Activated naive CD4-positive, alpha-beta T cell treated with anti-CD3 and anti-CD28 coated beads for 36 hours (primary cell): ENCODE data around the gene SOX18. TPM values are rescaled to one million over a fixed set of nuclear protein-coding genes. Genes with fewer than 3 reads are reported as not detected.
"Not testable (repeated sequence)": the region's sequence is repeated elsewhere in the genome, so short reads cannot be mapped to it uniquely, and the experiment has no call there.

ENCODE experiments used
- CTCF ChIA-PET: fragments of 350-600 bp; sonication (Branson Sonifier 250); formaldehyde crosslinking; loops from one replicate; lab custom pipeline; 2021; ENCODE audit warnings: antibody characterized with exemption; lab: Charles Lee
- DNase-seq: peaks from one replicate; pipeline ENCODE4 v3.0.0-alpha.2; 2020
- H3K27ac Mint-ChIP-seq: one replicate; pipeline ENCODE4 v1.8.0; 2021; ENCODE audit warnings: mild to moderate bottlenecking, mixed read lengths
- H3K27me3 Mint-ChIP-seq: one replicate; pipeline ENCODE4 v1.8.0; 2021; ENCODE audit warnings: low read depth, mixed read lengths
- H3K36me3 Mint-ChIP-seq: one replicate; pipeline ENCODE4 v1.8.0; 2021; ENCODE audit warnings: low read depth, mixed read lengths
- H3K4me1 Mint-ChIP-seq: one replicate; pipeline ENCODE4 v1.8.0; 2021; ENCODE audit warnings: low read depth, mixed read lengths
- H3K4me3 Mint-ChIP-seq: one replicate; pipeline ENCODE4 v1.8.0; 2021; ENCODE audit warnings: mild to moderate bottlenecking, moderate library complexity, mixed read lengths
- H3K9me3 Mint-ChIP-seq: one replicate; pipeline ENCODE4 v1.8.0; 2021; ENCODE audit warnings: mixed read lengths
- intact Hi-C: fragments of 100-400 bp; cut with micrococcal nuclease; formaldehyde crosslinking; loops from one replicate; pipeline ENCODE4 v1.15.1; 2023
- total RNA-seq, 2 experiments: library from RNA; stranded (reverse); gene quantifications; one replicate each; pipeline ENCODE4 v1.2.3, GENCODE V29; 2021

The SOX18 gene
- not detected for total RNA-seq

GRCh38 chr20:64049060-64049877, at the start of gene SOX18:
SOX18 (minus strand) TSS chr20:64049639; CDS start chr20:64049516, 123 bp downstream.
- Mint-ChIP-seq H3K9me3 (no peaks in the 10 kb centered on the region), H3K4me3 (peak within 1 kb of the TSS; percentile 27), H3K4me1 (peaks cover 4% of the 10 kb centered on the region), H3K36me3 (no peaks in the 10 kb centered on the region), H3K27me3 (peaks cover 37% of the 10 kb centered on the region), H3K27ac (no peak within 1 kb of the TSS)
- intact Hi-C loops, result no loop called here
- DNase-seq, result peak; percentile 49
- CTCF ChIA-PET, result no interaction called here

DNA sequence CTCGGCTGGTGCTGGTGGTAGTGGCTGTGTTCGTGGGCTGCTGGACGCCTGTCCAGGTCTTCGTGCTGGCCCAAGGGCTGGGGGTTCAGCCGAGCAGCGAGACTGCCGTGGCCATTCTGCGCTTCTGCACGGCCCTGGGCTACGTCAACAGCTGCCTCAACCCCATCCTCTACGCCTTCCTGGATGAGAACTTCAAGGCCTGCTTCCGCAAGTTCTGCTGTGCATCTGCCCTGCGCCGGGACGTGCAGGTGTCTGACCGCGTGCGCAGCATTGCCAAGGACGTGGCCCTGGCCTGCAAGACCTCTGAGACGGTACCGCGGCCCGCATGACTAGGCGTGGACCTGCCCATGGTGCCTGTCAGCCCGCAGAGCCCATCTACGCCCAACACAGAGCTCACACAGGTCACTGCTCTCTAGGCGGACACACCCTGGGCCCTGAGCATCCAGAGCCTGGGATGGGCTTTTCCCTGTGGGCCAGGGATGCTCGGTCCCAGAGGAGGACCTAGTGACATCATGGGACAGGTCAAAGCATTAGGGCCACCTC, 49.1 kb upstream of the SOX18 start:
- Mint-ChIP-seq H3K4me1 (peaks cover 12% of the 10 kb centered on the region), H3K27me3 (peaks cover 15% of the 10 kb centered on the region), H3K9me3 (peaks cover 2% of the 10 kb centered on the region), H3K36me3 (peaks cover 2% of the 10 kb centered on the region), H3K4me3 (no peak overlapping the region), H3K27ac (no peak overlapping the region)
- CTCF ChIA-PET, result interaction anchor here (1.3 kb wide), 1 partner anchor 15 kb away, joined by 4 read pairs; the partner anchor contains the start of gene LKAAEAR1
- no peak for DNase-seq
- intact Hi-C loops, result no loop called here

DNA sequence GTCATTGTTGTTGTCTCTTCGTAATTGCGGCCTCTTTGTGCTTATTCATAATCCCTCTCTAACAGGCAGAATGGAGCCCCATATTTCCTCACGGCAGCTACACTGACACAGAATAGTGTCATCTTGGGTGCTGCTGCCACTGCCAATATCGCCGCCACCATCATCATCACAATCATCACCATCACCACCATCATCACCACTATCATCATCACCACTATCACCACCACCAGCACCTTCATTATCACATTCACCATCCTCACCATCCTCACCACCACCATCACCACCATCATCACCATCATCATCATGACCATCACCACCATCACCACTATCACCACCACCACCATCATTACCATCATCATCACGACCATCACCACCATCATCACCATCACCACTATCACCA, 47.1 kb upstream of the SOX18 start:
- H3K4me1 Mint-ChIP-seq, result peaks cover 7% of the 10 kb centered on the region
- no peak overlapping the region for H3K27ac Mint-ChIP-seq
- H3K27me3 Mint-ChIP-seq, result peaks cover 6% of the 10 kb centered on the region
- intact Hi-C loops, result no loop called here
- peaks cover 2% of the 10 kb centered on the region for H3K9me3 Mint-ChIP-seq
- H3K4me3 Mint-ChIP-seq, result no peak overlapping the region
- peaks cover 2% of the 10 kb centered on the region for H3K36me3 Mint-ChIP-seq
- CTCF ChIA-PET, result interaction anchor here (1.2 kb wide), 1 partner anchor 17 kb away, joined by 3 read pairs; the partner anchor contains the start of gene RGS19
- no peak for DNase-seq

DNA sequence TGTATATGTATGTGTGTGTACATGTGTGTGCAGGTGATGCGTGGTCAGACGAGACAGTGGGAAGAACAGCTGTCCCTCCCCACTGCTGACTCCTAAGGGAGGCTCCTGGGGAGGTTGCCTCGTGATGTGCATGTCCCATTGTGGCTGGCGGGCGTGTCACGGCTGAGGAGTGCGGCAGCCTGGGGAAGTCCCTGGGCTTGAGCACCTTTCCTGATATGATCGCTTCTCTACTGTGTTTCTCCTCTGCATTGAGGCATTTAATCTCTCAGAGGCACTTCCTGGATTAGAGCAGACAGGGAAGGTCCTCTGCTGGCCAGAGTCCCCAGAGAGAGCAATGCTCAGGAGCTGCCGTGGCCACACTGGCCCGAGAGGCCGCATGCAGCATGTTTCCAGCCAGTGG, 46.5 kb upstream of the SOX18 start:
- H3K9me3 Mint-ChIP-seq, result peaks cover 2% of the 10 kb centered on the region
- CTCF ChIA-PET, result interaction anchor here (1.2 kb wide), 1 partner anchor 17 kb away, joined by 3 read pairs; the partner anchor contains the start of gene RGS19
- intact Hi-C loops, result no loop called here
- peaks cover under 1% of the 10 kb centered on the region for H3K4me1 Mint-ChIP-seq
- H3K36me3 Mint-ChIP-seq, result peaks cover 2% of the 10 kb centered on the region
- no peak overlapping the region for H3K4me3 Mint-ChIP-seq
- H3K27me3 Mint-ChIP-seq, result peaks cover under 1% of the 10 kb centered on the region
- H3K27ac Mint-ChIP-seq, result no peak overlapping the region
- DNase-seq, result no peak

DNA sequence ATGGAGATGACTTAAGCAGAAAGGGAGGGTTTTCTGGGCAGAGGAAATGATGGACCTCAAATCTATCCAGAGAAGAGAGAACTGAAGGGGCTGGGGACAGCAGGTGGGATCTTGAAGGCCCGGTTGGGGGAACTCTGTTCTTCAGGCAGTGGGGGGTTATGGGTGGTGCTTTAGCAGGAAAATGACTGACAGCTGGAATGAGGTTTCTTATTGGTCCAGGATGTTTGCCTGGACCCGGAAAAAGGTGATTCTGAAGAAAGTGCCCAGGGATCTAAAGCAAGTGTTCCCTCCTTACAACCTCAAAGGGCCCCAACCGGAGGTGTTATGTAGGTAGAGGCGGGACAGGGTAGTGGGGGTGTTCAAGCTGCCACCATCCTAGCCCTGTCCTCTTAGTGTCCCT, 46.0 kb upstream of the SOX18 start:
- CTCF ChIA-PET, result interaction anchor here (0.6 to 1.2 kb wide), 2 partner anchors 16 to 50 kb away, joined by 3 read pairs; partner anchors contain the start of gene RGS19
- peaks cover 2% of the 10 kb centered on the region for H3K36me3 Mint-ChIP-seq
- H3K4me3 Mint-ChIP-seq, result no peak overlapping the region
- intact Hi-C loops, result no loop called here
- no peaks in the 10 kb centered on the region for H3K4me1 Mint-ChIP-seq
- H3K9me3 Mint-ChIP-seq, result peaks cover 2% of the 10 kb centered on the region
- H3K27me3 Mint-ChIP-seq, result no peaks in the 10 kb centered on the region
- DNase-seq, result no peak
- no peak overlapping the region for H3K27ac Mint-ChIP-seq

- H3K27ac Mint-ChIP-seq, result no peak overlapping the region
- CTCF ChIA-PET, result no interaction called here
- no peak for DNase-seq
- H3K4me3 Mint-ChIP-seq, result no peak overlapping the region
- peaks cover 2% of the 10 kb centered on the region for H3K9me3 Mint-ChIP-seq
- H3K27me3 Mint-ChIP-seq, result no peaks in the 10 kb centered on the region
- H3K36me3 Mint-ChIP-seq, result peaks cover 2% of the 10 kb centered on the region
- H3K4me1 Mint-ChIP-seq, result no peaks in the 10 kb centered on the region
- intact Hi-C loops, result no loop called here
These were observed 43.6 kb upstream of the SOX18 start for GRCh38 chr20:64093013-64093503.

DNA sequence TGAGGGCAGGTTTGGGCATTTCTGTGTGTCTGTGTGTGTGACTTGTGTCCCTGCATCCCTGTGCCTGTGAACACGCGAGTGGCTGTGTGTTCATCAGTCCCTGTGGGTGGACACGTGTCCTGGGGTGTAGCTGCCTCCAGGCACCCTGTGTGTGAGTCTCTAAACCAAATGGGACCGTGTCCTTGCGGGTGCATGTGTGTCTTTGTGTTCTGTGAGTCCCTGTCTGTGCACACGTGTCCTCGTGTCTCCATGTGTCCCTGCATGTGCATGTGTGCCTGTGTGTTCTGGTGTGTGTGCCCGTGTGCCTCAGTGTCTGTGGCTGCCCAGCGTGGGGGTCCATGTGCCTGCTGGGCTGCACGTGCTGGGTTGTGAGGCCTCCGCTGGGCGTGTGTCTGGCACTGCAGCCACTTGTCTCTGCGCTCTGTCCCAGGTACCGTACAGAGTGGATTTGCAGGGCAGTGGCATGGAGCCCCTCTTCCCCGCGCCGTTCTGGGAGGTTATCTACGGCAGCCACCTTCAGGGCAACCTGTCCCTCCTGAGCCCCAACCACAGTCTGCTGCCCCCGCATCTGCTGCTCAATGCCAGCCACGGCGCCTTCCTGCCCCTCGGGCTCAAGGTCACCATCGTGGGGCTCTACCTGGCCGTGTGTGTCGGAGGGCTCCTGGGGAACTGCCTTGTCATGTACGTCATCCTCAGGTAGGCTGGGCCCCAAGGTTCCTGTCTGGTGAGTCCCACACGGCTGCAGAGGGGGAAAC, 43.0 kb upstream of the SOX18 start:
- no peak overlapping the region for H3K4me3 Mint-ChIP-seq
- H3K4me1 Mint-ChIP-seq, result no peaks in the 10 kb centered on the region
- no peak for DNase-seq
- CTCF ChIA-PET, result no interaction called here
- no peak overlapping the region for H3K27ac Mint-ChIP-seq
- peaks cover 2% of the 10 kb centered on the region for H3K9me3 Mint-ChIP-seq
- no peaks in the 10 kb centered on the region for H3K27me3 Mint-ChIP-seq
- intact Hi-C loops, result no loop called here
- H3K36me3 Mint-ChIP-seq, result peaks cover 2% of the 10 kb centered on the region

DNA sequence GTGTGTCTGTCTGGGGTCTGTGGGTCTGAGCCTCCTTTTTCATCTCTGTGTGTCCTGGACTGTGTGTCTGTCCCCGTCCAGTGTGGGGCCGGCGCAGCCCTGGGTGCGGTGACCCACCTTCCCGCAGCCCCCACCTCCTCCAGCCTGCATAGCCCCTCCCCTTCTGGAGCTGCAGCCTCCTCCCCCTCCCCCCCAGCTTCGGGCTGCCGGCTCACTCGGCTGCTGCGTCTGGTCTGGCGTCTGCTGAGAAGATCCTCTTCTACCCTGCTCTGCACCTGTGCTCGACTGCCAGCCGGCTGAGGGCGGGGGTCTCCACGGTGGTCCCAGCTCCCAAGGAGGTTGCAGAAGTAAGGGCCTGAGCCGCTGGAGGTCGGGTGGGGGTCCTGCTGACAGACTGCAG, 42.3 kb upstream of the SOX18 start:
- CTCF ChIA-PET, result no interaction called here
- peaks cover 2% of the 10 kb centered on the region for H3K9me3 Mint-ChIP-seq

DNA sequence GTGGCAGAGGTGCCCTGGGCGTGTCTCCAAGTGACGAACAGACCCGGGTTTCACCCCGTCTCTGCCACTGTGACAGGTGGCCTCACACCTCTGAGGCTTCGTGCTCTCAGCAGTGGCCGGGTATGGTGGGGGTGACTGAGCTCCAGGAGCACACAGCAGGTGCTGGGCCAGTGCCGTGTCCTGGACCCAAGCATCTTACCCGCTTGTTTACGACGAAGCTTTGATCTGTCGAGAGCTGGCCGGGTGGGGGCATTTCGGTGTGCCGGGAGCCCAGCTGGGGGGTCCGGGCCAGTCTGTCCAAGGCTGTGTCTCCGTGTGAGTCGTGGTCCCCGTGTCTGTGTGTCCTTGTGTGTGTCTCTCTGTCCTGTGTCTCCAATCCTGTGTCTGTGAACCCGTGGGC, 41.9 kb upstream of the SOX18 start:
- no peaks in the 10 kb centered on the region for H3K4me1 Mint-ChIP-seq
- H3K27me3 Mint-ChIP-seq, result no peaks in the 10 kb centered on the region
- H3K4me3 Mint-ChIP-seq, result no peak overlapping the region
- CTCF ChIA-PET, result no interaction called here
- intact Hi-C loops, result no loop called here
- H3K27ac Mint-ChIP-seq, result no peak overlapping the region
- peaks cover 3% of the 10 kb centered on the region for H3K9me3 Mint-ChIP-seq
- no peaks in the 10 kb centered on the region for H3K36me3 Mint-ChIP-seq
- DNase-seq, result no peak

More for the DNA sequence above, 42.3 kb upstream of the SOX18 start:
- H3K4me3 Mint-ChIP-seq, result no peak overlapping the region
- peaks cover under 1% of the 10 kb centered on the region for H3K36me3 Mint-ChIP-seq
- no peak overlapping the region for H3K27ac Mint-ChIP-seq
- H3K27me3 Mint-ChIP-seq, result no peaks in the 10 kb centered on the region
- no peaks in the 10 kb centered on the region for H3K4me1 Mint-ChIP-seq
- DNase-seq, result no peak
- intact Hi-C loops, result no loop called here

- no peak for DNase-seq
- intact Hi-C loops, result no loop called here
- H3K27me3 Mint-ChIP-seq, result peaks cover 2% of the 10 kb centered on the region
- no peaks in the 10 kb centered on the region for H3K36me3 Mint-ChIP-seq
- H3K4me1 Mint-ChIP-seq, result no peaks in the 10 kb centered on the region
- H3K9me3 Mint-ChIP-seq, result peaks cover 3% of the 10 kb centered on the region
- H3K27ac Mint-ChIP-seq, result no peak overlapping the region
- CTCF ChIA-PET, result interaction anchor here (1.1 kb wide), 1 partner anchor 121 kb away, joined by 3 read pairs; no protein-coding TSS in a partner anchor
- no peak overlapping the region for H3K4me3 Mint-ChIP-seq
These were observed 40.7 kb upstream of the SOX18 start for GRCh38 chr20:64090165-64090564.

DNA sequence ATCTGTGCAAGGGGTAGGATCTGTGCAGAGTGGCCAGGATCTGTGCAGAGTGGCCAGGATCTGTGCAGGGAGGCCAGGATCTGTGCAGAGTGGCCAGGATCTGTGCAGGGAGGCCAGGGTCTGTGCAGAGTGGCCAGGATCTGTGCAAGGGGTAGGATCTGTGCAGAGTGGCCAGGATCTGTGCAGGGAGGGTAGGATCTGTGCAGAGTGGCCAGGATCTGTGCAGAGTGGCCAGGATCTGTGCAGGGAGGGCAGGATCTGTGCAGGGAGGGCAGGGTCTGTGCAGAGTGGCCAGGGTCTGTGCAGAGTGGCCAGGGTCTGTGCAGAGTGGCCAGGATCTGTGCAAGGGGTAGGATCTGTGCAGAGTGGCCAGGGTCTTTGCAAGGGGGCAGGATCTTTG, 39.1 kb upstream of the SOX18 start:
- H3K9me3 Mint-ChIP-seq, H3K27me3 Mint-ChIP-seq, H3K36me3 Mint-ChIP-seq, intact Hi-C loops, H3K4me3 Mint-ChIP-seq, CTCF ChIA-PET, DNase-seq, H3K27ac Mint-ChIP-seq, H3K4me1 Mint-ChIP-seq: not testable (repeated sequence)

- H3K4me3 Mint-ChIP-seq, DNase-seq, H3K36me3 Mint-ChIP-seq, H3K27me3 Mint-ChIP-seq, CTCF ChIA-PET, intact Hi-C loops, H3K27ac Mint-ChIP-seq, H3K9me3 Mint-ChIP-seq: not testable (repeated sequence)
- peaks cover 13% of the 10 kb centered on the region for H3K4me1 Mint-ChIP-seq
These were observed 37.9 kb upstream of the SOX18 start for GRCh38 chr20:64087226-64087825.
